Measurements from ENCODE around the gene OPRL1.
A peak's percentile ranks its signal among the peaks of the same experiment; 100 is the strongest.

GRCh38 chr20:64038565-64039292 is 41.2 kb upstream of the OPRL1 start:
- TF ChIP-seq CTCF (IDR thresholded peaks at IDR 0.05) = peak in 3 of 4 experiments; percentile 30 to 62 (median 51)
- TF ChIP-seq POLR2A (IDR thresholded peaks at IDR 0.05) = no peak
